ENCODE data around the gene TMC1.

DNA sequence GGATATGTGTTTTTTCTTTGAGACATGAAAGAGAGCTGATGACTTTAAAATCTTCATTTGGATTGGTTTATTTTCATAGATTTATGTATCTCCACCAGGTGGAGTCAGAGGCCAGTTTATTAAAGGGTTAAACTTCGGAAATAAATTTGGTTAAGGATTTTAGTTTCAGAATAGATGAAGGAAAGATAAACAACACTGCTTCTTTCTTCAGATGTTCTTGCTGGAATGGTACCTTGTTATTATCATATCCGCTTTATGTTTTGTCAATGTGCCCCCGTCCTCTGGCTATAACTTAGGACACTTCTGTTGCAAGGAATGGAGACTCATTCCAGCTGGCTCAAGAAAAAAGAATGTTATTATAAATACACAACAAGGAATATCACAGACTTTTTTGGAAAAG is 350.3 kb downstream of the TMC1 start:
- TF ChIP-seq POLR2A (IDR thresholded peaks at IDR 0.05) (no peak), POLR2AphosphoS5 (IDR thresholded peaks at IDR 0.05) (no peak)
- TF ChIP-seq, protein P1, sequence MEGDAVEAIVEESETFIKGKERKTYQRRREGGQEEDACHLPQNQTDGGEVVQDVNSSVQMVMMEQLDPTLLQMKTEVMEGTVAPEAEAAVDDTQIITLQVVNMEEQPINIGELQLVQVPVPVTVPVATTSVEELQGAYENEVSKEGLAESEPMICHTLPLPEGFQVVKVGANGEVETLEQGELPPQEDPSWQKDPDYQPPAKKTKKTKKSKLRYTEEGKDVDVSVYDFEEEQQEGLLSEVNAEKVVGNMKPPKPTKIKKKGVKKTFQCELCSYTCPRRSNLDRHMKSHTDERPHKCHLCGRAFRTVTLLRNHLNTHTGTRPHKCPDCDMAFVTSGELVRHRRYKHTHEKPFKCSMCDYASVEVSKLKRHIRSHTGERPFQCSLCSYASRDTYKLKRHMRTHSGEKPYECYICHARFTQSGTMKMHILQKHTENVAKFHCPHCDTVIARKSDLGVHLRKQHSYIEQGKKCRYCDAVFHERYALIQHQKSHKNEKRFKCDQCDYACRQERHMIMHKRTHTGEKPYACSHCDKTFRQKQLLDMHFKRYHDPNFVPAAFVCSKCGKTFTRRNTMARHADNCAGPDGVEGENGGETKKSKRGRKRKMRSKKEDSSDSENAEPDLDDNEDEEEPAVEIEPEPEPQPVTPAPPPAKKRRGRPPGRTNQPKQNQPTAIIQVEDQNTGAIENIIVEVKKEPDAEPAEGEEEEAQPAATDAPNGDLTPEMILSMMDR (IDR thresholded peaks at IDR 0.05): peak in 3 of 7 experiments; percentile 44 to 48 (median 47)

All from stomach (tissue), 4 donors.